Fibroblast of mammary gland (primary cell): ENCODE results near the gene RAPSN.

Experiments
- DNase-seq: peaks from one replicate; pipeline ENCODE4 v3.0.0-alpha.2; 2010; ENCODE audit warnings: low read depth
- H3K4me3 ChIP-seq: 2 replicates; pipeline ENCODE4 v1.5.1; 2011; ENCODE audit warnings: low read depth, mild to moderate bottlenecking, low read length, moderate library complexity; ENCODE audit not compliant: control insufficient read depth
- TF ChIP-seq, protein P1 (sequence below): conservative IDR thresholded peaks from 2 replicates; pipeline ENCODE4 v1.5.1; 2011; ENCODE audit warnings: low read depth, low read length, inconsistent platforms; ENCODE audit not compliant: control insufficient read depth, insufficient read depth

RAPSN gene

DNA sequence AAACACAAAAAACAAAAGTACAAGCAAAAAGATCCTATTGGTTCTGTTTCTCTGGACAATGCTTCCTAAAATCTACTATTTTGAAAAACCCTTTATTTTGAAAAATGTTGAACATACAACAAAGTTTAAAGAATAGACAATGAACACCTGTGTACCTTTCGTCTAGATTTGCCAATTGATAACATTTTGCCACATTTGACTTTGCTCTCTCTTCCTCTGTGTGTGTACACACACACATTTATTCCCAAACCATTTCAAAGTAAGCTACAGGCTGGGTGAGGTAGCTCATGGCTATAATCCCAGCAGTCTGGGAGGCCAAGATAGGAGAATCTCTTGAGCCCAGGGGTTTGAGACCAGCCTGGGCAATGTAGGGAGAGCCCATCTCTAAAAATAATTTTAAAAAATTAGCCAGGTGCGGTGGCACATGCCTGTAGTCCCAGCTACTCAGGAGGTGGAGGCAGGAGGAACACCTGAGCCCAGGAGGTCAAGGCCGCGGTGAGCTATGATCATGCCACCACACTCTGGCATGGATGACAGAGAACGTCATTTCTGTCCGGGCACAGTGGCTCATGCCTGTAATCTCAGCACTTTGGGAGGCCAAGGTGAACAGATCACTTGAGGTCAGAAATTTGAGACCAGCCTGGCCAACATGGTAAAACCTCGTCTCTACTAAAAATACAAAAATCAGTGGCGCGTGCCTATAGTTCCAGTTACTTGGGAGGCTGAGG lies 17.4 kb downstream of the RAPSN start:
- TF ChIP-seq, protein P1, sequence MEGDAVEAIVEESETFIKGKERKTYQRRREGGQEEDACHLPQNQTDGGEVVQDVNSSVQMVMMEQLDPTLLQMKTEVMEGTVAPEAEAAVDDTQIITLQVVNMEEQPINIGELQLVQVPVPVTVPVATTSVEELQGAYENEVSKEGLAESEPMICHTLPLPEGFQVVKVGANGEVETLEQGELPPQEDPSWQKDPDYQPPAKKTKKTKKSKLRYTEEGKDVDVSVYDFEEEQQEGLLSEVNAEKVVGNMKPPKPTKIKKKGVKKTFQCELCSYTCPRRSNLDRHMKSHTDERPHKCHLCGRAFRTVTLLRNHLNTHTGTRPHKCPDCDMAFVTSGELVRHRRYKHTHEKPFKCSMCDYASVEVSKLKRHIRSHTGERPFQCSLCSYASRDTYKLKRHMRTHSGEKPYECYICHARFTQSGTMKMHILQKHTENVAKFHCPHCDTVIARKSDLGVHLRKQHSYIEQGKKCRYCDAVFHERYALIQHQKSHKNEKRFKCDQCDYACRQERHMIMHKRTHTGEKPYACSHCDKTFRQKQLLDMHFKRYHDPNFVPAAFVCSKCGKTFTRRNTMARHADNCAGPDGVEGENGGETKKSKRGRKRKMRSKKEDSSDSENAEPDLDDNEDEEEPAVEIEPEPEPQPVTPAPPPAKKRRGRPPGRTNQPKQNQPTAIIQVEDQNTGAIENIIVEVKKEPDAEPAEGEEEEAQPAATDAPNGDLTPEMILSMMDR: no peak
- no peak overlapping the region for H3K4me3 ChIP-seq
- DNase-seq: no peak

DNA sequence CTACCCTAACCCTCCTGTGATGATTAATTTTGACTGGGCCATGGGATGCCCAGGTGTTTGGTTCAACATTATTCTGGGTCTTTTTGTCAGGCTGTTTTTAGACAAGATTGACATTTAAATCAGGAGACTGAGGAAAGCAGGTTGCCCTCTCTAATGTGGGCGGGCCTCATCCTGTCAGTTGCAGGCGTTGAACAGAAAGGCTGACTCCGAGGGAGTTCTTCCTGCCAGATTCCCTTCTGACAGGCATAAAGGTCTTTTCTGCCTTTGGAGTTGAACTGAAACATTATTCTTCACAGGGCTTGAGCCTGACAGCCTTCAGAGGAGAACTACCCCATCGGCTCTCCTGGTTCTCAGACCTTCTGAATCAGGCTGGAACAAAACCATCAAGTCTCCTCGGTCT lies 18.4 kb downstream of the RAPSN start:
- no peak for DNase-seq
- H3K4me3 ChIP-seq: no peak overlapping the region
- TF ChIP-seq, protein P1: no peak

DNA sequence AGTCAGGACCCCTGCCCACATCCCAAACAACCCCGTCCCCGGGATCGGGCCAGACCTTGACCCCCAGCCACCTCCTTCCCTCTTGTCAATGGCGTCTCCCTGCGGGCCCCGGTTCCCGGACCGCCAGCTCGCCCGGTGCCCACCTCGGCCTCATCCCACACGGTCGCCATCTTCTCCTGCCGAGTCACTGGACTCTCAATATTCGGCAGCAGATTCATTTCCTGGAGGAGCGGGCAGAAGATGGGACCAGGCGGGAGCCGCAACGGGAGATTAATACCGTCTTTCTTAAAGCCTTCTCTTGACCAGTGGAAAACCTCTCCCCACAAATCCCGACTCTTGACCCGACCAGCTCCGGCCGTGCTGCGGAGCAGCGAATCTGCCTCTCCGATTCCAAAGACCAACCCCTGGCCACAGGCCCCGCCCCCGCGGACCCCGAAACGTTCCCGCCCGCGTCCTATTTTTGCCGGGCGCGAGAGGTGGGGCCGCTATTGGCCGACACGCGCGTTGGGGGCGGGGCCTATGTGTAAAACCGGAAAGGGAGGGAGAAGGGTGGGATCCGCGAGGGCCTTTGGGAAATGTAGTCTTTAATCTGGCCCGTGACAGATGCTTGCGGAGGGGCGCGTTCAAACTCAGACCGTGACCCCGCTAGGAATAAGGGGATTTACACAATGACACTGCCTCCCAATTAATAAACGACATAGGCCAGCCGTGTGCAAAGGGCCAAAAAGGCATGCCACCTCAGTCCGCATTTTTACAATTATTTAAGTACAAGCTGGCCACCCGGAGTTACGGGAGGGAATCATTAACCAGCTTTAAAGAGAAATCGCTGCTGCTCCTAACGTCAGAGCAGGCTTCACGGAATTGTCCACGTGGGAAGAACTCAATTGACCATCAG lies 22.6 kb downstream of the RAPSN start, which contains the start of gene PSMC3:
Gene PSMC3 (minus strand): TSS at position 378 of the 895 bp plus-strand sequence. CDS start 160 bp downstream, at position 218.
- peak; percentile 93 for DNase-seq
- H3K4me3 ChIP-seq: peak within 1 kb of the TSS; percentile 99
- TF ChIP-seq, protein P1: no peak

DNA sequence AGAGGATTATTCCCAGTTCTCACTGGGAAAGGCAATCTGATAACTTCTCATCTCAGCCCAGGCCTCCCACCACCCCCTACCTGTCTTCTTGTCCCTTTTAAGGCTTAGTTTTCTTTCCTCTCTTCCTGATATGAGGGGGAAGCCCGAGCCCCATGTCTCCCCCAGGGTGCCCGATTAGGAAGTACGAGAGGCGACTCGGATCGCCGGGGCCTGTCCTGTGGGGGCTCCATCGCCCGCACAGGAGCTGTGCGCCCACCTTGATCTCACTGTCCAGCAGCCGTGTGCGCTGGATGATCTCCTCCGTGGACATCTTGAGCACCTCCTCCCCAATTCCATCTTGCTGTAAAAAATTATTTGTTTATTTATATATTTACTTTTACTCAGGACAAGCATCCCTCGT lies 23.3 kb downstream of the RAPSN start:
- peak overlapping the region; percentile 99 for H3K4me3 ChIP-seq
- DNase-seq: no peak

DNA sequence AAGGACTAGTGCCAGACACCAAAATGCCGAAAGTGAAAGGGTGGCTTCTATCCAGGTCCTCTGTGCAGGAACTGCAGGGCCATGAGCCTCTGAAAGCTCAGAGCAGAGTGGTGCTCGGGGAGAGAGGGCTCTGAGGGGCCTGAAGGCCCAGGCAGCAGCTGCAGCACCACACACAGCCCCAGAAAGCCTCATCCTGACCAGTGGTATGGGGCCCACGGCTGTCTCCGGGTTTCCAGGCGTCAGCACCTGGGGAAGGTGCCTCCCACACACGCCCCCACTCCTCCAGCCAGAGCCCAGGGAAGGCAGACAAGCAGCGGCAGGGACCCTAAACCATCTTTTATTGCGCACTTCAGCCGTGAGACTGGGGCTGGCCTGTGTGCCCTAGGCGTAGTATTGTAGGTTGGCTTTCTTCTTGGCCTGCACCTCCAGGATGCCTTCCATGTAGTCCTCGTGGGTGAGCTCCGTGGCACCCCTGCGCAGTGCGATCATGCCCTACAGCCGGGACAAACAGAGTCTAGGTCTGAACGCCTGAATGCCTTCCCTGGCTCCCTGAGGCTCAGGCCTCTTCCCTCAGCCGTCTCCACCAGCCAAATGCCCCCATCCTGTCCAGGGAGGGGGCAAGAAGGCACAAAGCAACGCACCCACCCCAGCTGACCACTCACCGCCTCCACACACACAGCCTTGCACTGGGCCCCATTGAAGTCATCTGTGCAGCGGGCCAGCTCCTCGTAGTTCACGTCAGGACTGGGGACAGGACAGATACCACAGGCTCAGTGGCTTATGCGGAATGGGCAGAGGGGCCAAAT lies 30.3 kb downstream of the RAPSN start:
- TF ChIP-seq, protein P1: no peak
- no peak overlapping the region for H3K4me3 ChIP-seq
- DNase-seq: no peak

More for the DNA sequence above, 23.3 kb downstream of the RAPSN start:
- TF ChIP-seq, protein P1: no peak

DNA sequence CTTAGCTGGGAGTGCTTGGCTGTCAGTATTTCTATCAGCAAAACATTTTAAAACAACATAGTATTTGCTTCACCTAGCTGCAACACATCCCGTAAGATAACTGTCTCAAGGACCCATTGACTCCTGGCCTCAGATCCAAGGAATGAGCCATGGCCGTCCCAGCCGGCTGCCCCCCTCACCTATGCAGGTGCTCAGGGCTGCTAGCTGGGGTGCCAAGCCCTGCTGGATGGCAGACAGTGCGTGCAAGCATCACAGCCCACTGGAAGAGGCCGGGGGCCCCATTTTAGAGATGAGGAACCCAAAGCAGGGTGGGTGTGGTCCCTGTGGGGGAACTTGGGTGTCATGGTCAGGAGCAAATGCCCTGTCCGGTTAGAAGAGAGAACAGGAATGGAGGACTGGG lies 31.2 kb downstream of the RAPSN start:
- DNase-seq: no peak
- no peak overlapping the region for H3K4me3 ChIP-seq

More for the DNA sequence above, 31.2 kb downstream of the RAPSN start:
- TF ChIP-seq, protein P1: no peak
